ENCODE measurements around the gene ERBB4.

ERBB4 gene

GRCh38 chr2:211407076-211407475, 1131.5 kb downstream of the ERBB4 start:
- Histone ChIP-seq H3K4me1 (ENCODE audit: control insufficient read depth, insufficient read depth, low read length) (no peaks in the 10 kb centered on the region), H3K4me3 (ENCODE audit: low read length) (no peak overlapping the region), H3K9me3 (ENCODE audit: control insufficient read depth, insufficient read depth, low read length) (no peaks in the 10 kb centered on the region), H3K27me3 (ENCODE audit: control insufficient read depth, insufficient read depth, low read length) (no peaks in the 10 kb centered on the region), H3K27ac (ENCODE audit: low read length) (no peak overlapping the region), H3K36me3 (ENCODE audit: control insufficient read depth, insufficient read depth, low read length) (no peaks in the 10 kb centered on the region)
- WGBS (ENCODE audit: insufficient coverage, insufficient read length) = no CpG with 5 or more reads among the region's 3 CpGs
- DNase-seq (ENCODE audit: low read depth, low spot score) = no peak

- H3K27me3 ChIP-seq (ENCODE audit: control insufficient read depth, insufficient read depth, low read length) = no peaks in the 10 kb centered on the region
- no peak overlapping the region for H3K27ac ChIP-seq (ENCODE audit: low read length)
- WGBS (ENCODE audit: insufficient coverage, insufficient read length) = no CpG with 5 or more reads among the region's 4 CpGs
- no peaks in the 10 kb centered on the region for H3K36me3 ChIP-seq (ENCODE audit: control insufficient read depth, insufficient read depth, low read length)
- no peak overlapping the region for H3K4me3 ChIP-seq (ENCODE audit: low read length)
- no peak for DNase-seq (ENCODE audit: low read depth, low spot score)
- H3K9me3 ChIP-seq (ENCODE audit: control insufficient read depth, insufficient read depth, low read length) = no peaks in the 10 kb centered on the region
- H3K4me1 ChIP-seq (ENCODE audit: control insufficient read depth, insufficient read depth, low read length) = no peaks in the 10 kb centered on the region
These were observed 1133.6 kb downstream of the ERBB4 start for GRCh38 chr2:211405036-211405435.

GRCh38 chr2:211404098-211404497, 1134.5 kb downstream of the ERBB4 start:
- H3K27me3 ChIP-seq (ENCODE audit: control insufficient read depth, insufficient read depth, low read length) = no peaks in the 10 kb centered on the region
- no peaks in the 10 kb centered on the region for H3K4me1 ChIP-seq (ENCODE audit: control insufficient read depth, insufficient read depth, low read length)
- DNase-seq (ENCODE audit: low read depth, low spot score) = no peak
- no CpG with 5 or more reads among the region's 4 CpGs for WGBS (ENCODE audit: insufficient coverage, insufficient read length)
- no peak overlapping the region for H3K4me3 ChIP-seq (ENCODE audit: low read length)
- H3K36me3 ChIP-seq (ENCODE audit: control insufficient read depth, insufficient read depth, low read length) = no peaks in the 10 kb centered on the region
- no peaks in the 10 kb centered on the region for H3K9me3 ChIP-seq (ENCODE audit: control insufficient read depth, insufficient read depth, low read length)
- H3K27ac ChIP-seq (ENCODE audit: low read length) = no peak overlapping the region

GRCh38 chr2:211401328-211401727, 1137.3 kb downstream of the ERBB4 start:
- H3K9me3 ChIP-seq (ENCODE audit: control insufficient read depth, insufficient read depth, low read length) = no peaks in the 10 kb centered on the region
- H3K36me3 ChIP-seq (ENCODE audit: control insufficient read depth, insufficient read depth, low read length) = no peaks in the 10 kb centered on the region
- no peak for DNase-seq (ENCODE audit: low read depth, low spot score)
- H3K4me3 ChIP-seq (ENCODE audit: low read length) = no peak overlapping the region
- no peak overlapping the region for H3K27ac ChIP-seq (ENCODE audit: low read length)
- no CpG with 5 or more reads among the region's 2 CpGs for WGBS (ENCODE audit: insufficient coverage, insufficient read length)
- H3K4me1 ChIP-seq (ENCODE audit: control insufficient read depth, insufficient read depth, low read length) = no peaks in the 10 kb centered on the region
- H3K27me3 ChIP-seq (ENCODE audit: control insufficient read depth, insufficient read depth, low read length) = no peaks in the 10 kb centered on the region

- no peaks in the 10 kb centered on the region for H3K9me3 ChIP-seq (ENCODE audit: control insufficient read depth, insufficient read depth, low read length)
- no peaks in the 10 kb centered on the region for H3K36me3 ChIP-seq (ENCODE audit: control insufficient read depth, insufficient read depth, low read length)
- DNase-seq (ENCODE audit: low read depth, low spot score) = no peak
- no peak overlapping the region for H3K27ac ChIP-seq (ENCODE audit: low read length)
- H3K4me1 ChIP-seq (ENCODE audit: control insufficient read depth, insufficient read depth, low read length) = no peaks in the 10 kb centered on the region
- H3K4me3 ChIP-seq (ENCODE audit: low read length) = no peak overlapping the region
- WGBS (ENCODE audit: insufficient coverage, insufficient read length) = no CpG with 5 or more reads among the region's 2 CpGs
- H3K27me3 ChIP-seq (ENCODE audit: control insufficient read depth, insufficient read depth, low read length) = no peaks in the 10 kb centered on the region
These were observed 1140.8 kb downstream of the ERBB4 start for GRCh38 chr2:211397764-211398163.

- no CpG with 5 or more reads among the region's 2 CpGs for WGBS (ENCODE audit: insufficient coverage, insufficient read length)
These were observed 1141.8 kb downstream of the ERBB4 start for GRCh38 chr2:211396815-211397214.

GRCh38 chr2:211391189-211391567, 1147.4 kb downstream of the ERBB4 start:
- Histone ChIP-seq H3K4me1 (ENCODE audit: control insufficient read depth, insufficient read depth, low read length) (peaks cover 1% of the 10 kb centered on the region; the same call in 1 of the 2 replicates), H3K27me3 (ENCODE audit: control insufficient read depth, insufficient read depth, low read length) (no peaks in the 10 kb centered on the region), H3K9me3 (ENCODE audit: control insufficient read depth, insufficient read depth, low read length) (no peaks in the 10 kb centered on the region), H3K36me3 (ENCODE audit: control insufficient read depth, insufficient read depth, low read length) (no peaks in the 10 kb centered on the region), H3K4me3 (ENCODE audit: low read length) (no peak overlapping the region), H3K27ac (ENCODE audit: low read length) (no peak overlapping the region)
- WGBS (ENCODE audit: insufficient coverage, insufficient read length) = no CpG with 5 or more reads among the region's 3 CpGs
- DNase-seq (ENCODE audit: low read depth, low spot score) = no peak

More at GRCh38 chr2:211396815-211397214, 1141.8 kb downstream of the ERBB4 start:
- no peaks in the 10 kb centered on the region for H3K36me3 ChIP-seq (ENCODE audit: control insufficient read depth, insufficient read depth, low read length)
- H3K27ac ChIP-seq (ENCODE audit: low read length) = no peak overlapping the region
- H3K4me1 ChIP-seq (ENCODE audit: control insufficient read depth, insufficient read depth, low read length) = no peaks in the 10 kb centered on the region
- DNase-seq (ENCODE audit: low read depth, low spot score) = no peak
- no peaks in the 10 kb centered on the region for H3K27me3 ChIP-seq (ENCODE audit: control insufficient read depth, insufficient read depth, low read length)
- H3K4me3 ChIP-seq (ENCODE audit: low read length) = no peak overlapping the region
- H3K9me3 ChIP-seq (ENCODE audit: control insufficient read depth, insufficient read depth, low read length) = no peaks in the 10 kb centered on the region

GRCh38 chr2:211390536-211391188, 1147.9 kb downstream of the ERBB4 start:
- Histone ChIP-seq H3K27me3 (ENCODE audit: control insufficient read depth, insufficient read depth, low read length) (no peaks in the 10 kb centered on the region), H3K36me3 (ENCODE audit: control insufficient read depth, insufficient read depth, low read length) (no peaks in the 10 kb centered on the region), H3K9me3 (ENCODE audit: control insufficient read depth, insufficient read depth, low read length) (no peaks in the 10 kb centered on the region), H3K27ac (ENCODE audit: low read length) (no peak overlapping the region), H3K4me3 (ENCODE audit: low read length) (no peak overlapping the region), H3K4me1 (ENCODE audit: control insufficient read depth, insufficient read depth, low read length) (peaks cover 1% of the 10 kb centered on the region; the same call in 1 of the 2 replicates)
- DNase-seq (ENCODE audit: low read depth, low spot score) = no peak
- no CpG with 5 or more reads among the region's 5 CpGs for WGBS (ENCODE audit: insufficient coverage, insufficient read length)

- DNase-seq (ENCODE audit: low read depth, low spot score) = no peak
- Histone ChIP-seq H3K36me3 (ENCODE audit: control insufficient read depth, insufficient read depth, low read length) (no peaks in the 10 kb centered on the region), H3K4me3 (ENCODE audit: low read length) (no peak overlapping the region), H3K4me1 (ENCODE audit: control insufficient read depth, insufficient read depth, low read length) (peaks cover 1% of the 10 kb centered on the region; the same call in 1 of the 2 replicates), H3K27me3 (ENCODE audit: control insufficient read depth, insufficient read depth, low read length) (no peaks in the 10 kb centered on the region), H3K9me3 (ENCODE audit: control insufficient read depth, insufficient read depth, low read length) (no peaks in the 10 kb centered on the region), H3K27ac (ENCODE audit: low read length) (no peak overlapping the region)
- 100% methylated on average over 1 of the region's 6 CpGs for WGBS (ENCODE audit: insufficient coverage, insufficient read length)
These were observed 1150.9 kb downstream of the ERBB4 start for GRCh38 chr2:211387734-211388133.

GRCh38 chr2:211380041-211380440, 1158.6 kb downstream of the ERBB4 start:
- no peaks in the 10 kb centered on the region for H3K9me3 ChIP-seq (ENCODE audit: control insufficient read depth, insufficient read depth, low read length)
- H3K27ac ChIP-seq (ENCODE audit: low read length) = no peak overlapping the region
- DNase-seq (ENCODE audit: low read depth, low spot score) = no peak
- H3K4me1 ChIP-seq (ENCODE audit: control insufficient read depth, insufficient read depth, low read length) = no peaks in the 10 kb centered on the region
- no peaks in the 10 kb centered on the region for H3K27me3 ChIP-seq (ENCODE audit: control insufficient read depth, insufficient read depth, low read length)
- H3K4me3 ChIP-seq (ENCODE audit: low read length) = no peak overlapping the region
- no peaks in the 10 kb centered on the region for H3K36me3 ChIP-seq (ENCODE audit: control insufficient read depth, insufficient read depth, low read length)
- 100% methylated on average over 1 of the region's 2 CpGs for WGBS (ENCODE audit: insufficient coverage, insufficient read length)

- Histone ChIP-seq H3K4me1 (ENCODE audit: control insufficient read depth, insufficient read depth, low read length) (no peaks in the 10 kb centered on the region), H3K36me3 (ENCODE audit: control insufficient read depth, insufficient read depth, low read length) (no peaks in the 10 kb centered on the region), H3K4me3 (ENCODE audit: low read length) (no peak overlapping the region), H3K27ac (ENCODE audit: low read length) (no peak overlapping the region), H3K9me3 (ENCODE audit: control insufficient read depth, insufficient read depth, low read length) (no peaks in the 10 kb centered on the region), H3K27me3 (ENCODE audit: control insufficient read depth, insufficient read depth, low read length) (no peaks in the 10 kb centered on the region)
- DNase-seq (ENCODE audit: low read depth, low spot score) = no peak
These were observed 1162.2 kb downstream of the ERBB4 start for GRCh38 chr2:211376410-211376809.
